Measurements from ENCODE around the gene TANC2.

DNA sequence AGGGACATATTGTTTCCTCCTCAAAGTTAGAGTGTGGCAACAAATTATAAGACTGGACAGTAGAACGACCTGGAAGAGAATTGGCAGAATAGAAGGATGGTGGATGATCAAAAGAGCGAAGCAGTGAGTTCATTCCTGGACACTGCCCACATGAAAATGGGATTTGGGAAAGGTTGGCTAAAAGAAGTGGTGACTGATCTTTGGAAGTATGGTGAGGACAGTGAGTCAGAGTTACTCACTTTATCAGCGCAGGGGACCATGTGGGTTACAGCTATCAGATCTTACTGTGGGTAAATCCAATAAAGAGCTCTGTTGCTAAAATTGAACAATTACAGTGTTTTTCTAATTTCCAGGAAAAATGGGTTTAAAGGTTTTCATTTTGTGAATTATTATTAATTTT, 2.7 kb upstream of the TANC2 start:
- TF ChIP-seq, protein P1, sequence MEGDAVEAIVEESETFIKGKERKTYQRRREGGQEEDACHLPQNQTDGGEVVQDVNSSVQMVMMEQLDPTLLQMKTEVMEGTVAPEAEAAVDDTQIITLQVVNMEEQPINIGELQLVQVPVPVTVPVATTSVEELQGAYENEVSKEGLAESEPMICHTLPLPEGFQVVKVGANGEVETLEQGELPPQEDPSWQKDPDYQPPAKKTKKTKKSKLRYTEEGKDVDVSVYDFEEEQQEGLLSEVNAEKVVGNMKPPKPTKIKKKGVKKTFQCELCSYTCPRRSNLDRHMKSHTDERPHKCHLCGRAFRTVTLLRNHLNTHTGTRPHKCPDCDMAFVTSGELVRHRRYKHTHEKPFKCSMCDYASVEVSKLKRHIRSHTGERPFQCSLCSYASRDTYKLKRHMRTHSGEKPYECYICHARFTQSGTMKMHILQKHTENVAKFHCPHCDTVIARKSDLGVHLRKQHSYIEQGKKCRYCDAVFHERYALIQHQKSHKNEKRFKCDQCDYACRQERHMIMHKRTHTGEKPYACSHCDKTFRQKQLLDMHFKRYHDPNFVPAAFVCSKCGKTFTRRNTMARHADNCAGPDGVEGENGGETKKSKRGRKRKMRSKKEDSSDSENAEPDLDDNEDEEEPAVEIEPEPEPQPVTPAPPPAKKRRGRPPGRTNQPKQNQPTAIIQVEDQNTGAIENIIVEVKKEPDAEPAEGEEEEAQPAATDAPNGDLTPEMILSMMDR (IDR thresholded peaks at IDR 0.05) = no peak
- no peak for TF ChIP-seq POLR2A (IDR thresholded peaks at IDR 0.05)

Measured in adrenal gland (tissue), 5 donors.